DOHH2 (cell line): ENCODE data around the gene BIRC7.

Experiments used
- H3F3A ChIP-seq: fragments of 200-600 bp; sonication (generic), shearing (Covaris generic); 2 replicates; pipeline ENCODE4 v1.6.0; 2016; ENCODE audit warnings: antibody characterized with exemption, mild to moderate bottlenecking; ENCODE audit not compliant: control insufficient read depth, insufficient read depth
- H3K27ac ChIP-seq: fragments of 200-600 bp; sonication (generic); 2 replicates; pipeline ENCODE4 v1.5.1; 2014; ENCODE audit warnings: low read depth, mild to moderate bottlenecking, low read length, moderate library complexity
- H3K27me3 ChIP-seq: fragments of 200-600 bp; sonication (generic); 2 replicates; pipeline ENCODE4 v1.6.1; 2014; ENCODE audit warnings: mild to moderate bottlenecking, low read length, mixed read lengths; ENCODE audit not compliant: control insufficient read depth
- H3K36me3 ChIP-seq: fragments of 200-600 bp; sonication (generic); 2 replicates; pipeline ENCODE4 v1.6.1; 2014; ENCODE audit warnings: mild to moderate bottlenecking, low read length, moderate library complexity, mixed read lengths; ENCODE audit not compliant: control insufficient read depth
- H3K4me1 ChIP-seq: fragments of 200-600 bp; sonication (generic); 2 replicates; pipeline ENCODE4 v1.6.1; 2014; ENCODE audit warnings: mild to moderate bottlenecking, low read length, mixed read lengths; ENCODE audit not compliant: control insufficient read depth
- H3K4me2 ChIP-seq: fragments of 200-600 bp; sonication (generic); 2 replicates; pipeline ENCODE4 v1.6.0; 2014; ENCODE audit warnings: mild to moderate bottlenecking, low read length, moderate library complexity
- H3K4me3 ChIP-seq: fragments of 200-600 bp; sonication (generic); 2 replicates; pipeline ENCODE4 v1.5.1; 2014; ENCODE audit warnings: mild to moderate bottlenecking, low read length, mixed read lengths
- H3K79me2 ChIP-seq: fragments of 200-600 bp; sonication (generic); 2 replicates; pipeline ENCODE4 v1.6.1; 2014; ENCODE audit warnings: mild to moderate bottlenecking, low read length, mixed read lengths; ENCODE audit not compliant: control insufficient read depth
- H3K9me2 ChIP-seq: fragments of 200-600 bp; sonication (generic); replicated peaks from 2 replicates; pipeline ENCODE4 v1.6.1; 2014; ENCODE audit warnings: mild to moderate bottlenecking, low read length, mixed read lengths; ENCODE audit not compliant: control insufficient read depth
- H3K9me3 ChIP-seq: fragments of 200-600 bp; sonication (generic); 2 replicates; pipeline ENCODE4 v1.6.1; 2014; ENCODE audit warnings: antibody characterized with exemption, low read length, mixed read lengths; ENCODE audit not compliant: control insufficient read depth, insufficient read depth
- H4K20me1 ChIP-seq: fragments of 200-600 bp; sonication (generic); 2 replicates; pipeline ENCODE4 v1.6.0; 2014; ENCODE audit warnings: low read depth, mild to moderate bottlenecking, antibody characterized with exemption, low read length, moderate library complexity; ENCODE audit not compliant: control insufficient read depth, insufficient read depth
- CTCF ChIP-seq: fragments of 200-600 bp; sonication (generic); IDR thresholded peaks from one replicate; pipeline ENCODE4 v1.5.1; 2014; ENCODE audit warnings: antibody characterized with exemption, mild to moderate bottlenecking, low read depth, low read length; ENCODE audit not compliant: poor library complexity, severe bottlenecking
- EZH2phosphoT487 ChIP-seq: fragments of 200-600 bp; sonication (generic); IDR thresholded peaks from 2 replicates; pipeline ENCODE4 v1.6.1; 2017; ENCODE audit warnings: borderline replicate concordance, mild to moderate bottlenecking, antibody characterized with exemption, low read length, moderate library complexity, mixed read lengths

The BIRC7 gene

DNA sequence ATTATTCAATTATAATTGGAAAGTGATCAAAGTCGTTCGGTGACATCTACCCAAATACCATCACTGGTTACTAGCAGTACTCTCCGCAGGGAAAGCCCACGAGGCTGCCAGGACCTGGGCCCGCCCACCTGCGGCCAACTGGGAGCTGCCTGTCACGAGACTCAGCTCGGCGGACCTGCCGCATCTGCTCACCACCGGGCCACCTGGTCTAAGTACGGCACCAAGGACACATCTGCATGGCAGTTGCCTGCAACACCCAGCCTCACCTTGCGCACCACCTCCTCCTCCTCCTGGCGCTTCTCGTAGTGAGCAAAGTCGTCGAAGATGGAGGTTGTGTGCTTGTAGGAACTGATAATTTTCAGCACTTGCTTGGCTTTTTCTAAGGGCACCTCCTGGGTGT is 33.7 kb upstream of the BIRC7 start:
- no peak overlapping the region for H3K4me2 ChIP-seq
- no peaks in the 10 kb centered on the region for H3K4me1 ChIP-seq
- H3K9me3 ChIP-seq = no peaks in the 10 kb centered on the region
- H4K20me1 ChIP-seq = peaks cover 24% of the 10 kb centered on the region
- H3F3A ChIP-seq = no peaks in the 10 kb centered on the region
- no peak overlapping the region for H3K27ac ChIP-seq
- no peaks in the 10 kb centered on the region for H3K27me3 ChIP-seq
- peaks cover 94% of the 10 kb centered on the region for H3K36me3 ChIP-seq
- peaks cover 100% of the 10 kb centered on the region for H3K79me2 ChIP-seq
- TF ChIP-seq CTCF (no peak), EZH2phosphoT487 (no peak)
- H3K9me2 ChIP-seq = no peaks in the 10 kb centered on the region
- no peak overlapping the region for H3K4me3 ChIP-seq

- Histone ChIP-seq H3K27ac (no peak overlapping the region), H3K9me2 (no peaks in the 10 kb centered on the region), H3K27me3 (no peaks in the 10 kb centered on the region), H3K79me2 (peaks cover 100% of the 10 kb centered on the region), H3F3A (no peaks in the 10 kb centered on the region), H3K9me3 (no peaks in the 10 kb centered on the region), H3K4me1 (no peaks in the 10 kb centered on the region), H3K36me3 (peaks cover 92% of the 10 kb centered on the region), H4K20me1 (peaks cover 16% of the 10 kb centered on the region), H3K4me3 (no peak overlapping the region), H3K4me2 (no peak overlapping the region)
- TF ChIP-seq EZH2phosphoT487 (no peak), CTCF (no peak)
Observed at GRCh38 chr20:63202811-63203526, 32.7 kb upstream of the BIRC7 start.

- H3K27me3 ChIP-seq = no peaks in the 10 kb centered on the region
- peaks cover 94% of the 10 kb centered on the region for H3K36me3 ChIP-seq
- H4K20me1 ChIP-seq = peaks cover 16% of the 10 kb centered on the region
- no peaks in the 10 kb centered on the region for H3K4me1 ChIP-seq
- TF ChIP-seq CTCF = no peak
- TF ChIP-seq EZH2phosphoT487 = no peak
- H3K4me3 ChIP-seq = no peak overlapping the region
- no peaks in the 10 kb centered on the region for H3F3A ChIP-seq
- H3K9me3 ChIP-seq = no peaks in the 10 kb centered on the region
- H3K27ac ChIP-seq = no peak overlapping the region
- H3K4me2 ChIP-seq = no peak overlapping the region
- peaks cover 100% of the 10 kb centered on the region for H3K79me2 ChIP-seq
- H3K9me2 ChIP-seq = no peaks in the 10 kb centered on the region
Observed at GRCh38 chr20:63204362-63204761, 31.3 kb upstream of the BIRC7 start.
